ENCODE data around the gene USP10. TPM values are rescaled to one million over a fixed set of nuclear protein-coding genes. Genes with fewer than 3 reads are reported as not detected.

USP10 gene
- polyA plus RNA-seq, 1 experiment: 55.1 TPM

DNA sequence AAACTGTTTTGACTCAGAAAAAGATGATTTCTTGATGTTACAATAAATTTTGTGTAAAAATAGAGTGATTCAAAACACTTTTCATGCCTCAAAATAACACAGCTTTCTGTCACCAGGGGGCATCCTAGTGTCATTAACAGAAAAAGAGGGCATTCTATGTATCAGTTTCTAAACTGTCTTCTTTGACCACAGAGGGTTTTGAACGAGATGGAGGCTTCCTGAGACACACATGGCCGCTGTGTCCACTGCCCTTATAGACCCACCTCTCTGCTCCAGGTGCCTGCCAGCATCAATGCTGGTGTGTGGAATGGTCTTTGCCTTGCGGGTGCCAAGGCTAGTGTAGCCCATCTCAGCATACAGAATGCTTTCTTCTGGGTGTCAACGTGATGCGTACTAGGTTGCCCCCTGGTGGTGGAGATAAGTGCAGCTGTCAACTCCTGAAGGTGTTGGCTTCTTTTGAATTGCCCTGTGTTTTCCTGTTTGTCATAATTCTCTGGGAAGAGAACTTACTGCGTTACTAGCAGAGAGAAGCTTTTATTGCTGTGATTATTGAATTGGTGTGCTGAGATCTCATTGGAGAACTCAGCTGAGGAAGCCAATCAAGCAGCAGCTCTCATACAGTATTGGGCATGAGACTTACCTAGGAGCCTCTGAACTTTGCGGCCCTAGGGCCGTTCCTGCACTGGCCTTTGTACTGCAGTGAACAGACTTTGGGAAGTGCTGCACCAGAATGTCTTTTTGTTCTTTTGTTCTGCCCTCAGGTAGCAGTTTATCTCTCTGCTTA, 38.6 kb downstream of the USP10 start:
- Histone ChIP-seq H3K27me3 (ENCODE audit: control insufficient read depth, insufficient read depth, low read length) (no peaks in the 10 kb centered on the region), H3K4me3 (ENCODE audit: low read depth, low read length) (no peak overlapping the region), H3K36me3 (ENCODE audit: control insufficient read depth, insufficient read depth, low read length) (0 out of 2 replicates have a peak, but pooled peaks cover 1% of the 10 kb centered on the region)
- CTCF ChIA-PET: interaction anchor here (0.6 to 5.2 kb wide), 39 partner anchors 8 to 457 kb away, joined by 3 to 37 read pairs (median 4); partner anchors contain the start of gene KLHL36
- POLR2A ChIA-PET: no interaction called here
- TF ChIP-seq, protein P1, sequence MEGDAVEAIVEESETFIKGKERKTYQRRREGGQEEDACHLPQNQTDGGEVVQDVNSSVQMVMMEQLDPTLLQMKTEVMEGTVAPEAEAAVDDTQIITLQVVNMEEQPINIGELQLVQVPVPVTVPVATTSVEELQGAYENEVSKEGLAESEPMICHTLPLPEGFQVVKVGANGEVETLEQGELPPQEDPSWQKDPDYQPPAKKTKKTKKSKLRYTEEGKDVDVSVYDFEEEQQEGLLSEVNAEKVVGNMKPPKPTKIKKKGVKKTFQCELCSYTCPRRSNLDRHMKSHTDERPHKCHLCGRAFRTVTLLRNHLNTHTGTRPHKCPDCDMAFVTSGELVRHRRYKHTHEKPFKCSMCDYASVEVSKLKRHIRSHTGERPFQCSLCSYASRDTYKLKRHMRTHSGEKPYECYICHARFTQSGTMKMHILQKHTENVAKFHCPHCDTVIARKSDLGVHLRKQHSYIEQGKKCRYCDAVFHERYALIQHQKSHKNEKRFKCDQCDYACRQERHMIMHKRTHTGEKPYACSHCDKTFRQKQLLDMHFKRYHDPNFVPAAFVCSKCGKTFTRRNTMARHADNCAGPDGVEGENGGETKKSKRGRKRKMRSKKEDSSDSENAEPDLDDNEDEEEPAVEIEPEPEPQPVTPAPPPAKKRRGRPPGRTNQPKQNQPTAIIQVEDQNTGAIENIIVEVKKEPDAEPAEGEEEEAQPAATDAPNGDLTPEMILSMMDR (IDR thresholded peaks at IDR 0.05; ENCODE audit: insufficient read depth, low read depth, low read length): peak; percentile 87
- no peak for DNase-seq (ENCODE audit: low read depth)

DNA sequence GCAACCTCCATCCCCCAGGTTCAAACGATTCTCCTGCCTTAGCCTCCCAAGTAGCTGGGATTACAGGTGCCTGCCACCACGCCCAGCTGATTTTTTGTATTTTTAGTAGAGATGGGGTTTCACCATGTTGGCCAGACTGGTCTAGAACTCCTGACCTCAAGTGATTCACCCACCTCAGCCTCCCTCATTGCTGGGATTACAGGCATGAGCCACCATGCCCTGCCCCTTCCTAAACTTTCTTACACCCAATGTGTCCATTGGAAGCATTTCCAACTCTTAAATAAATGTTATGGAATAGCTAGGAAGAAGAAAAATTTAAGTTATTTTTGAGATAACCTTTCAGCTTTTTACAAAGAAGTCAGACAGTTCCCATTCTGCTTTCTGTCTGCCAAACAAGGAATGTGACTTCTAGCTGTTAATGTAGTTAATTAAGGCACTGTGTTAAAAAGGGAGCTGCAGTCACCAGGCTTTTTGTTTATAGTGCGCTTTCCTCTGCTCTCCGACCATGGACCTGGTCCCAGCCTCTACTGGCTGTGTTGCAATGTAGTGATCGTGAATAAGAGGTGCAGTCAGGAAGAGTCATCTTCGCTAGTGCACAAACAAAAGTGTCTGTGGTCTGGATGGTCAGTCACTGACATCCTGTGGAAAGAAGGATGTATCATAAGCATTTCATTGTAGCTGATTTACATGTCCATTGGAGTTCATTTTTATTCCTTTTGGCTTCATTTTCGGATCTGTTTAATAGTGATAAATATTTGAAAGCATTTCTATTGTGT, 39.7 kb downstream of the USP10 start:
- Histone ChIP-seq H3K4me3 (ENCODE audit: low read depth, low read length) (no peak overlapping the region), H3K36me3 (ENCODE audit: control insufficient read depth, insufficient read depth, low read length) (0 out of 2 replicates have a peak, but pooled peaks cover 1% of the 10 kb centered on the region), H3K27me3 (ENCODE audit: control insufficient read depth, insufficient read depth, low read length) (no peaks in the 10 kb centered on the region)
- DNase-seq (ENCODE audit: low read depth): peak; percentile 78
- POLR2A ChIA-PET: no interaction called here
- TF ChIP-seq, protein P1 (IDR thresholded peaks at IDR 0.05; ENCODE audit: insufficient read depth, low read depth, low read length): no peak
- CTCF ChIA-PET: interaction anchor here (0.6 to 5.2 kb wide), 25 partner anchors 10 to 479 kb away, joined by 3 to 37 read pairs (median 6); partner anchors contain the start of gene KIAA0513

DNA sequence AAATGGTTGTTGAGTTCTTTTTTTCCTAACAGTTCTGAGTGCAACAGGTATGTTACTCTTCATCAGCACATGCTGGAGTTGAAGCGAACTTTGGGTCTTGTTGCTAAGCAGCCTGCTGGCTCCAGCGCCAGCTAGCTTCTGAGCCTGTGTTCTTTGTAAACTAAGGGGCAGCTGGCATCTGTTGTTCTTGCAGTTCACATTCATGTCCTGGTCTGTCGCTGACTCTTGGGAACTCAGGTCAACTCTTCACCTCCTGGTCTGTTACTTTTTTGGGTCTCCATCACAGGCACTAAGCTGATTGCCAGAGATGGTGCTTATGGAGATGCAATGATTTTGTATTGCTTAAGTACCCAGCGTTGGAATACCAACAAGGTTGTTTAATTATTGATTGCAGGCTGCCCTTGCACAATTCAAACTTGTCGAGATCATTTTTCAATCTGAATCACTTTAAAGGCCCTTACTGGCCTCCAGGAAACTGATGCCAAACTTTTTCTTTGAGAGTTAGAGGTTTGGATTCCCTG, 40.9 kb downstream of the USP10 start:
- H3K36me3 ChIP-seq (ENCODE audit: control insufficient read depth, insufficient read depth, low read length): peaks cover 4% of the 10 kb centered on the region; the same call in 1 of the 2 replicates
- CTCF ChIA-PET: interaction anchor here (1.7 to 5.2 kb wide), 6 partner anchors 13 to 229 kb away, joined by 4 to 37 read pairs (median 30); no protein-coding TSS in a partner anchor
- H3K4me3 ChIP-seq (ENCODE audit: low read depth, low read length): no peak overlapping the region
- TF ChIP-seq, protein P1 (IDR thresholded peaks at IDR 0.05; ENCODE audit: insufficient read depth, low read depth, low read length): no peak
- POLR2A ChIA-PET: interaction anchor here (0.7 kb wide), 1 partner anchor 20 kb away, joined by 3 read pairs; no protein-coding TSS in a partner anchor
- no peaks in the 10 kb centered on the region for H3K27me3 ChIP-seq (ENCODE audit: control insufficient read depth, insufficient read depth, low read length)
- DNase-seq (ENCODE audit: low read depth): no peak

DNA sequence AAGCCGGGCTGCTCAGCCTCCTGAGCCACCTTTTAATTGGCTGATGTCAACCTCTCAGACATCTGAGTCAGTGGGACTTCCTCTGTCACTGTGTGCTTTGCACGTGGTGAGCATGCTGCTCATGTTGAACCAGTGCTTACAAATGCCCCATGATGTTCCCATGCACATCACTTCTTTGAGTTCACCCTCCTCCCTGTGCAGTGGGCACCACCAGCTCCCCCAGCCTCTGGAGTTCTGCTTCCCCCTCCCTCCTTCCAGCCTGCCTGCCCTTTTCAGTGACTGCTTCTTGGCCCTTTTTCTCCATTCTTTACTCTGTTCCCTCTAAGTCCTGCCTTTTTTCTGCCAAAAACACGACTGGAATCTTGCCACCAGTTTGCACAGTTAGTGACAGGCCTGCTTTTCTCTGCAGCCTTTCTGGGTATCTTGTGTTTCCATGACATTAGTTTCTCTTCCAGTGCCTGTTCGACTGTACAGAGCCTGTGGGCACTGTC, 41.6 kb downstream of the USP10 start:
- TF ChIP-seq, protein P1 (IDR thresholded peaks at IDR 0.05; ENCODE audit: insufficient read depth, low read depth, low read length): no peak
- ChIA-PET CTCF (interaction anchor here (4.3 to 5.2 kb wide), 4 partner anchors 12 to 229 kb away, joined by 25 to 37 read pairs (median 32); no protein-coding TSS in a partner anchor), POLR2A (interaction anchor here (0.7 kb wide), 1 partner anchor 19 kb away, joined by 3 read pairs; no protein-coding TSS in a partner anchor)
- no peaks in the 10 kb centered on the region for H3K27me3 ChIP-seq (ENCODE audit: control insufficient read depth, insufficient read depth, low read length)
- H3K4me3 ChIP-seq (ENCODE audit: low read depth, low read length): no peak overlapping the region
- no peak for DNase-seq (ENCODE audit: low read depth)
- H3K36me3 ChIP-seq (ENCODE audit: control insufficient read depth, insufficient read depth, low read length): peaks cover 4% of the 10 kb centered on the region; the same call in 1 of the 2 replicates
